K562 treated with DMSO at 1 percent for 12 hours (cell line): ENCODE measurements around the gene DPPA5. TPM values are rescaled to one million over a fixed set of nuclear protein-coding genes. Genes with fewer than 3 reads are reported as not detected.

Source experiments
- total RNA-seq: library from RNA; unstranded; fragments of 300-600 nt; gene quantifications from 2 replicates; pipeline ENCODE4 v1.2.3, GENCODE V29; 2022; ENCODE audit not compliant: insufficient read depth

Gene DPPA5, protein sequence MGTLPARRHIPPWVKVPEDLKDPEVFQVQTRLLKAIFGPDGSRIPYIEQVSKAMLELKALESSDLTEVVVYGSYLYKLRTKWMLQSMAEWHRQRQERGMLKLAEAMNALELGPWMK
- total RNA-seq = not detected in 2 replicates

GRCh38 chr6:73353636-73354593 is at the start of gene DPPA5:
DPPA5 (minus strand) TSS chr6:73354276; CDS start chr6:73354225, 51 bp downstream.

GRCh38 chr6:73394577-73395354 is 40.7 kb upstream of the DPPA5 start, which contains the start of gene DDX43:
DDX43 (plus strand) TSS chr6:73394828; CDS start chr6:73394906, 78 bp downstream.

GRCh38 chr6:73369563-73369962 is 15.5 kb upstream of the DPPA5 start, which contains the start of gene OOEP:
OOEP (minus strand) TSS chr6:73369897; CDS start chr6:73369792, 105 bp downstream.

DNA sequence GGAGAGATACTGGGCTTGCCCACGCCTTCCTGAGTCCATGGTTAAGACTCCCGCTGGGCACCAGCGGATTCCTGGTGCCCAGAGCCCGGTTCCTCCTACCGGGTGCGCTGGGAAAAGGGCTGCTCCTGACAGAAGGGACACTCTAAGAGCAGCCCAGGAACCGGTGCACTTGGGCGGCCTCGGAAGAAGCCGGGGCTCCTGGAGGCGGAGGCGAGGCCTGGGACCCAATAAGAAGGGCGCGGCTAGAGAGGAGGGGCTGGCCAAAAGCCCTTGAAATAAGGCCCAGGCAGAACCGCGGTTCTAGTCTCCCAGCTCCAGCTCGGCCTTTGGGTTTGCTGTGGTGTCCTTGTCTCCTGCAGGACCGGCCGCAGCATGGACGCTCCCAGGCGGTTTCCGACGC is 8.3 kb upstream of the DPPA5 start, which contains the start of gene KHDC3L:
KHDC3L (plus strand) TSS at position 301 of the 400 bp plus-strand sequence; CDS start at position 373, 72 bp downstream.

Other genes with a start within 250 kb of the DPPA5 start
- not detected in 2 replicates for gene KHDC1L, start 128.8 kb downstream of the DPPA5 start, total RNA-seq
- 12.0 and 12.3 TPM in 2 replicates for gene KHDC1, start 91.1 kb downstream of the DPPA5 start, total RNA-seq
- gene KHDC3L, start 8.4 kb upstream of the DPPA5 start, total RNA-seq = not detected in 2 replicates
- not detected in 2 replicates for gene OOEP, start 15.6 kb upstream of the DPPA5 start, total RNA-seq
- gene DDX43, start 40.6 kb upstream of the DPPA5 start, total RNA-seq = 1.4 TPM in 1 of 2 replicates, not detected in the other
- 0.33 TPM in 1 of 2 replicates, not detected in the other for gene CGAS, start 98.0 kb upstream of the DPPA5 start, total RNA-seq
- 14.3 and 37.6 TPM in 2 replicates for gene MTO1, start 107.5 kb upstream of the DPPA5 start, total RNA-seq
- 18,341 and 19,044 TPM in 2 replicates for gene EEF1A1, start 166.8 kb upstream of the DPPA5 start, total RNA-seq